ENCODE results near the gene MGAT4D.
"Not testable (repeated sequence)": the region's sequence is repeated elsewhere in the genome, so short reads cannot be mapped to it uniquely, and the experiment has no call there.

The MGAT4D gene

GRCh38 chr4:140497747-140498636, at the start of gene MGAT4D:
TSS of gene MGAT4D (minus strand) at chr4:140498293. CDS start at chr4:140498222, 71 bp downstream.
- no peak within 1 kb of the TSS for H3K4me3 ChIP-seq (ENCODE audit: low read depth, low read length)
- TF ChIP-seq CTCF (IDR thresholded peaks at IDR 0.05; ENCODE audit: borderline replicate concordance, insufficient read depth, low read depth, low read length): no peak

- no peak overlapping the region for H3K4me3 ChIP-seq (ENCODE audit: low read depth, low read length)
- no peak for TF ChIP-seq CTCF (IDR thresholded peaks at IDR 0.05; ENCODE audit: borderline replicate concordance, insufficient read depth, low read depth, low read length)
Observed at GRCh38 chr4:140533951-140534480, 35.9 kb upstream of the MGAT4D start.

GRCh38 chr4:140529434-140529833, 31.3 kb upstream of the MGAT4D start:
- TF ChIP-seq CTCF (IDR thresholded peaks at IDR 0.05; ENCODE audit: borderline replicate concordance, insufficient read depth, low read depth, low read length): no peak
- H3K4me3 ChIP-seq (ENCODE audit: low read depth, low read length): no peak overlapping the region

- peak; percentile 97 for TF ChIP-seq CTCF (IDR thresholded peaks at IDR 0.05; ENCODE audit: borderline replicate concordance, insufficient read depth, low read depth, low read length)
- peak within 1 kb of the TSS; percentile 97 for H3K4me3 ChIP-seq (ENCODE audit: low read depth, low read length)
Observed at GRCh38 chr4:140523857-140524742, 26.0 kb upstream of the MGAT4D start, which contains the start of gene ELMOD2. TSS of gene ELMOD2 (plus strand) at chr4:140524168. CDS start at chr4:140525429, 1,261 bp downstream.

- no peak for TF ChIP-seq CTCF (IDR thresholded peaks at IDR 0.05; ENCODE audit: borderline replicate concordance, insufficient read depth, low read depth, low read length)
- H3K4me3 ChIP-seq (ENCODE audit: low read depth, low read length): peak overlapping the region; percentile 31
Observed at GRCh38 chr4:140523370-140523856, 25.3 kb upstream of the MGAT4D start.

- no peak for TF ChIP-seq CTCF (IDR thresholded peaks at IDR 0.05; ENCODE audit: borderline replicate concordance, insufficient read depth, low read depth, low read length)
- no peak overlapping the region for H3K4me3 ChIP-seq (ENCODE audit: low read depth, low read length)
Observed at GRCh38 chr4:140515423-140515822, 17.3 kb upstream of the MGAT4D start.

GRCh38 chr4:140513765-140514164, 15.7 kb upstream of the MGAT4D start:
- not testable (repeated sequence) for H3K4me3 ChIP-seq (ENCODE audit: low read depth, low read length)
